HUES64 (cell line): ENCODE results near the gene NPAS2.

Experiments used
- H3K27ac ChIP-seq: 2 replicates; pipeline ENCODE4 v1.7.0; 2013; ENCODE audit warnings: low read depth, low read length, inconsistent platforms
- H3K27me3 ChIP-seq: 2 replicates; pipeline ENCODE4 v1.6.1; 2013; ENCODE audit warnings: mild to moderate bottlenecking, low read length; ENCODE audit not compliant: insufficient read depth
- H3K36me3 ChIP-seq: 2 replicates; pipeline ENCODE4 v1.6.1; 2013; ENCODE audit warnings: mild to moderate bottlenecking, low read length; ENCODE audit not compliant: insufficient read depth
- H3K4me1 ChIP-seq: 2 replicates; pipeline ENCODE4 v1.6.1; 2013; ENCODE audit warnings: mild to moderate bottlenecking, low read length, moderate library complexity; ENCODE audit not compliant: insufficient read depth
- H3K4me3 ChIP-seq: 2 replicates; pipeline ENCODE4 v1.5.1; 2013; ENCODE audit warnings: mild to moderate bottlenecking, low read length, moderate library complexity
- H3K9ac ChIP-seq: 2 replicates; pipeline ENCODE4 v1.6.1; 2013; ENCODE audit warnings: mild to moderate bottlenecking, low read depth, low read length
- H3K9me3 ChIP-seq: 2 replicates; pipeline ENCODE4 v1.6.1; 2013; ENCODE audit warnings: low read depth, low read length; ENCODE audit not compliant: insufficient read depth
- WGBS: fragments of 150-250, 120-280 bp; methylation state at CpG from one replicate; pipeline ENCODE4 v1.1.7; 2013; ENCODE audit warnings: missing lambda C conversion rate; 5-methylcytosine and 5-hydroxymethylcytosine counted together

NPAS2 gene

GRCh38 chr2:100978582-100979191, 158.7 kb downstream of the NPAS2 start:
- Histone ChIP-seq H3K9ac (no peak overlapping the region), H3K4me1 (peaks cover 11% of the 10 kb centered on the region; the same call in 1 of the 2 replicates), H3K9me3 (no peaks in the 10 kb centered on the region), H3K27me3 (no peaks in the 10 kb centered on the region), H3K27ac (no peak overlapping the region), H3K36me3 (no peaks in the 10 kb centered on the region), H3K4me3 (no peak overlapping the region)
- WGBS = 94% methylated on average over 16 of the region's 16 CpGs

GRCh38 chr2:100980046-100980445, 160.1 kb downstream of the NPAS2 start:
- Histone ChIP-seq H3K4me3 (no peak overlapping the region), H3K36me3 (no peaks in the 10 kb centered on the region), H3K27ac (no peak overlapping the region), H3K9me3 (no peaks in the 10 kb centered on the region), H3K4me1 (peaks cover 11% of the 10 kb centered on the region; the same call in 1 of the 2 replicates), H3K9ac (no peak overlapping the region), H3K27me3 (no peaks in the 10 kb centered on the region)
- WGBS = 91% methylated on average over 11 of the region's 12 CpGs

GRCh38 chr2:100981011-100981410, 161.1 kb downstream of the NPAS2 start:
- H3K9me3 ChIP-seq = no peaks in the 10 kb centered on the region
- peaks cover 11% of the 10 kb centered on the region; the same call in 1 of the 2 replicates for H3K4me1 ChIP-seq
- WGBS = 79% methylated on average over 2 of the region's 2 CpGs
- H3K27ac ChIP-seq = no peak overlapping the region
- no peak overlapping the region for H3K4me3 ChIP-seq
- H3K9ac ChIP-seq = no peak overlapping the region
- no peaks in the 10 kb centered on the region for H3K27me3 ChIP-seq
- no peaks in the 10 kb centered on the region for H3K36me3 ChIP-seq

GRCh38 chr2:100982431-100982861, 162.5 kb downstream of the NPAS2 start:
- H3K4me3 ChIP-seq = no peak overlapping the region
- H3K9ac ChIP-seq = no peak overlapping the region
- no peaks in the 10 kb centered on the region for H3K36me3 ChIP-seq
- H3K27ac ChIP-seq = no peak overlapping the region
- no peaks in the 10 kb centered on the region for H3K27me3 ChIP-seq
- H3K4me1 ChIP-seq = peaks cover 11% of the 10 kb centered on the region; the same call in 1 of the 2 replicates
- H3K9me3 ChIP-seq = no peaks in the 10 kb centered on the region
- 70% methylated on average over 8 of the region's 8 CpGs for WGBS

- 93% methylated on average over 12 of the region's 12 CpGs for WGBS
- H3K27me3 ChIP-seq = no peaks in the 10 kb centered on the region
- H3K9ac ChIP-seq = no peak overlapping the region
- no peak overlapping the region for H3K4me3 ChIP-seq
- H3K36me3 ChIP-seq = no peaks in the 10 kb centered on the region
- H3K9me3 ChIP-seq = no peaks in the 10 kb centered on the region
- no peak overlapping the region for H3K27ac ChIP-seq
- H3K4me1 ChIP-seq = peaks cover 11% of the 10 kb centered on the region; the same call in 1 of the 2 replicates
Measured at GRCh38 chr2:100983201-100983600, 163.3 kb downstream of the NPAS2 start.

- WGBS = 92% methylated on average over 11 of the region's 11 CpGs
- Histone ChIP-seq H3K9me3 (no peaks in the 10 kb centered on the region), H3K9ac (no peak overlapping the region), H3K36me3 (no peaks in the 10 kb centered on the region), H3K4me1 (peaks cover 11% of the 10 kb centered on the region; the same call in 1 of the 2 replicates), H3K27ac (no peak overlapping the region), H3K4me3 (no peak overlapping the region), H3K27me3 (no peaks in the 10 kb centered on the region)
Measured at GRCh38 chr2:100983684-100984310, 163.9 kb downstream of the NPAS2 start.

- Histone ChIP-seq H3K4me3 (no peak overlapping the region), H3K9ac (no peak overlapping the region), H3K27ac (no peak overlapping the region), H3K36me3 (no peaks in the 10 kb centered on the region), H3K27me3 (no peaks in the 10 kb centered on the region), H3K4me1 (peaks cover 11% of the 10 kb centered on the region; the same call in 1 of the 2 replicates), H3K9me3 (no peaks in the 10 kb centered on the region)
- 29% methylated on average over 7 of the region's 7 CpGs for WGBS
Measured at GRCh38 chr2:100984892-100985307, 165.0 kb downstream of the NPAS2 start.

- Histone ChIP-seq H3K27me3 (no peaks in the 10 kb centered on the region), H3K36me3 (no peaks in the 10 kb centered on the region), H3K4me1 (peaks cover 5% of the 10 kb centered on the region; the same call in 1 of the 2 replicates), H3K27ac (no peak overlapping the region), H3K9me3 (no peaks in the 10 kb centered on the region), H3K9ac (no peak overlapping the region), H3K4me3 (no peak overlapping the region)
- 94% methylated on average over 11 of the region's 11 CpGs for WGBS
Measured at GRCh38 chr2:100986157-100986556, 166.2 kb downstream of the NPAS2 start.

GRCh38 chr2:100987536-100987935, 167.6 kb downstream of the NPAS2 start:
- H3K36me3 ChIP-seq = no peaks in the 10 kb centered on the region
- 95% methylated on average over 3 of the region's 3 CpGs for WGBS
- H3K4me1 ChIP-seq = no peaks in the 10 kb centered on the region
- no peak overlapping the region for H3K9ac ChIP-seq
- H3K9me3 ChIP-seq = no peaks in the 10 kb centered on the region
- no peaks in the 10 kb centered on the region for H3K27me3 ChIP-seq
- no peak overlapping the region for H3K27ac ChIP-seq
- H3K4me3 ChIP-seq = no peak overlapping the region

- Histone ChIP-seq H3K9me3 (no peaks in the 10 kb centered on the region), H3K9ac (no peak overlapping the region), H3K36me3 (no peaks in the 10 kb centered on the region), H3K27me3 (no peaks in the 10 kb centered on the region), H3K4me3 (no peak overlapping the region), H3K27ac (no peak overlapping the region), H3K4me1 (no peaks in the 10 kb centered on the region)
- WGBS = 94% methylated on average over 4 of the region's 4 CpGs
Measured at GRCh38 chr2:100987974-100988373, 168.0 kb downstream of the NPAS2 start.

GRCh38 chr2:100988630-100989417, 168.9 kb downstream of the NPAS2 start:
- H3K4me3 ChIP-seq = no peak overlapping the region
- no peaks in the 10 kb centered on the region for H3K27me3 ChIP-seq
- H3K9ac ChIP-seq = no peak overlapping the region
- H3K27ac ChIP-seq = no peak overlapping the region
- no peaks in the 10 kb centered on the region for H3K4me1 ChIP-seq
- 85% methylated on average over 7 of the region's 8 CpGs for WGBS
- H3K9me3 ChIP-seq = no peaks in the 10 kb centered on the region
- H3K36me3 ChIP-seq = no peaks in the 10 kb centered on the region
